Lung (tissue), 12 donors: ENCODE results near the gene ZNF100. TPM values are rescaled to one million over a fixed set of nuclear protein-coding genes. Genes with fewer than 3 reads are reported as not detected.
"Not testable (repeated sequence)": the region's sequence is repeated elsewhere in the genome, so short reads cannot be mapped to it uniquely, and the experiment has no call there.

Experiments used
- ATAC-seq: fragments of 200-7000 bp; cut with Tn5 transposase; one replicate; pipeline ENCODE4 v1.9.1; 2020; ENCODE audit warnings: moderate number of reproducible peaks; ENCODE audit not compliant: insufficient read depth, low FRiP score
- DNase-seq, 3 donors: peaks; one replicate each; pipeline ENCODE4 v3.0.0-alpha.2; 2013 to 2017
- H3K27ac ChIP-seq, 2 donors: one replicate each; pipeline ENCODE4 v1.5.1; 2013; ENCODE audit warnings: mild to moderate bottlenecking in 2 of 2, moderate library complexity in 2 of 2, control low read depth in 1 of 2, inconsistent platforms in 1 of 2, low read depth in 1 of 2, low read length in 1 of 2
- H3K27me3 ChIP-seq, 3 donors: one replicate each; pipeline ENCODE4 v1.5.1; 2013; ENCODE audit warnings: low read length in 2 of 3; ENCODE audit not compliant: control insufficient read depth in 3 of 3, insufficient read depth in 3 of 3
- H3K36me3 ChIP-seq, 4 donors: one replicate each; pipeline ENCODE4 v1.5.1; 2013; ENCODE audit warnings: low read length in 4 of 4, mild to moderate bottlenecking in 1 of 4, moderate library complexity in 1 of 4; ENCODE audit not compliant: control insufficient read depth in 4 of 4, insufficient read depth in 4 of 4
- H3K4me1 ChIP-seq, 5 donors: one replicate each; pipeline ENCODE4 v1.5.1; 2013; ENCODE audit warnings: low read length in 5 of 5, mild to moderate bottlenecking in 2 of 5, moderate library complexity in 1 of 5; ENCODE audit not compliant: control insufficient read depth in 5 of 5, insufficient read depth in 5 of 5
- H3K4me3 ChIP-seq: one replicate; pipeline ENCODE4 v1.5.1; 2013; ENCODE audit warnings: mild to moderate bottlenecking, control low read depth, moderate library complexity
- H3K9ac ChIP-seq, 2 donors: one replicate each; pipeline ENCODE4 v1.5.1; 2013; ENCODE audit warnings: low read length in 2 of 2, control low read depth in 1 of 2; ENCODE audit not compliant: insufficient read depth in 1 of 2
- H3K9me3 ChIP-seq, 4 donors: one replicate each; pipeline ENCODE4 v1.5.1; 2013; ENCODE audit warnings: low read length in 3 of 4, mild to moderate bottlenecking in 1 of 4, moderate library complexity in 1 of 4; ENCODE audit not compliant: control insufficient read depth in 4 of 4, insufficient read depth in 3 of 4
- CTCF ChIP-seq: IDR thresholded peaks from 2 replicates; pipeline ENCODE4 v1.5.1; 2012; ENCODE audit warnings: mild to moderate bottlenecking; ENCODE audit errors: control extremely low read depth, extremely low read depth
- WGBS, 2 donors: extraction: QIAGEN DNeasy Blood & Tissue Kit; methylation state at CpG; one replicate each; pipeline ENCODE4 v1.1.7; 2013; 5-methylcytosine and 5-hydroxymethylcytosine counted together
- polyA plus RNA-seq, 2 donors: library from polyadenylated mRNA; stranded (reverse); fragments of 200-250 nt; gene quantifications; one replicate each; pipeline ENCODE4 v1.2.1, GENCODE V29; 2013
- total RNA-seq, 2 donors: library from RNA; depleted of rRNA in 1 of 2; stranded (reverse); fragments of >200 nt in 1 of 2; gene quantifications; one replicate each; pipeline ENCODE4 v1.2.1, GENCODE V29; 2014 to 2021
- donor health status: control.
- donor health status: control.
- donor health status: Bipolar disorder and iron deficiency.
- donor health status: healthy.
- donor health status: DM: yes; HTN: yes; CAD: no.

ZNF100 gene
- total and polyA plus RNA-seq, 4 donors = 2.7 to 27.3 (median 7.6) TPM

GRCh38 chr19:21789466-21790085 is 22.2 kb upstream of the ZNF100 start:
- Histone ChIP-seq H3K4me3 (no peak overlapping the region), H3K4me1 (no peaks in the 10 kb centered on the region), H3K9me3 (peaks cover 0 to 8% (median 0%) of the 10 kb centered on the region in 4 donors), H3K9ac (no peak overlapping the region), H3K27ac (no peak overlapping the region), H3K27me3 (no peaks in the 10 kb centered on the region), H3K36me3 (no peaks in the 10 kb centered on the region)
- DNase-seq (no peak), ATAC-seq (no peak)
- 85 to 87% methylated on average over 5 of the region's 5 CpGs for WGBS, 2 donors
- no peak for TF ChIP-seq CTCF

GRCh38 chr19:21786936-21787335 is 19.6 kb upstream of the ZNF100 start:
- Histone ChIP-seq H3K27me3 (no peaks in the 10 kb centered on the region), H3K9me3 (peaks cover 0 to 4% (median 0%) of the 10 kb centered on the region in 4 donors), H3K27ac (no peak overlapping the region), H3K4me3 (no peak overlapping the region), H3K36me3 (no peaks in the 10 kb centered on the region), H3K4me1 (no peaks in the 10 kb centered on the region), H3K9ac (no peak overlapping the region)
- DNase-seq (no peak), ATAC-seq (no peak)
- TF ChIP-seq CTCF = no peak
- 95% methylated on average over 3 of the region's 3 CpGs for WGBS, 2 donors

DNA sequence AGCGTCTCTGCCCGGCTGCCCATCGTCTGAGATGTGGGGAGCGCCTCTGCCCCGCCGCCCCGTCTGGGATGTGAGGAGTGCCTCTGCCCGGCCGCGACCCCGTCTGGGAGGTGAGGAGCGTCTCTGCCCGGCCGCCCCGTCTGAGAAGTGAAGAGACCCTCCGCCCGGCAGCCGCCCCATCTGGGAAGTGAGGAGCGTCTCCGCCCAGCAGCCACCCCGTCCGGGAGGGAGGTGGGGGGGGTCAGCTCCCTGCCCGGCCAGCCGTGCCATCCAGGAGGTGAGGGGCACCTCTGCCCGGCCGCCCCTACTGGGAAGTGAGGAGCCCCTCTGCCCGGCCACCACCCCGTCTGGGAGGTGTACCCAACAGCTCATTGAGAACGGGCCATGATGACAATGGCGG is 8.4 kb upstream of the ZNF100 start:
- not testable (repeated sequence) for H3K27me3 ChIP-seq, H3K9ac ChIP-seq, H3K36me3 ChIP-seq, H3K4me3 ChIP-seq, ATAC-seq, H3K4me1 ChIP-seq, H3K9me3 ChIP-seq, DNase-seq, H3K27ac ChIP-seq
- 96 to 99% methylated on average over 15 to 24 of the region's 30 CpGs for WGBS, 2 donors

DNA sequence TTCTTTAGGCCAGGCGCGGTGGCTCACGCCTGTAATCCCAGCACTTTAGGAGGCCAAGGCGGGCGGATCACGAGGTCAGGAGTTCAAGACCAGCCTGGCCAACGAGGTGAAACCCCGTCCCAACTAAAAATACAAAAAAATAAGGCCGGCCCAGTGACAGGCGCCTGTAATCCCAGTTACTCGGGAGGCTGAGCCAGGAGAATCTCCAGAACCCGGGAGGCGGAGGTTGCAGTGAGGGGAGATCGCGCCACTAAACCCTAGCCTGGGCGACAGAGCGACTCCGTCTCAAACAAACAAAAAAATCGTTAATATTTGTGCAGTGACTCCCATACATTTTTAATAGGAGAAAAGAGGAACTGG is 694 bp downstream of the ZNF100 start:
- peak overlapping the region; percentile 63 for H3K4me3 ChIP-seq
- not testable (repeated sequence) for H3K27me3 ChIP-seq, ATAC-seq, DNase-seq, H3K9me3 ChIP-seq
- peaks cover 0 to 15% (median 0%) of the 10 kb centered on the region in 5 donors for H3K4me1 ChIP-seq
- H3K9ac ChIP-seq = peak overlapping the region; percentile 78 to 93
- peak overlapping the region; percentile 93 to 97 for H3K27ac ChIP-seq
- H3K36me3 ChIP-seq = peaks cover 9 to 18% (median 13%) of the 10 kb centered on the region in 4 donors
- 2 to 3% methylated on average over 19 of the region's 19 CpGs for WGBS, 2 donors
